Stimulated activated CD4-positive, alpha-beta T cell treated with anti-CD3 and anti-CD28 coated beads, Interleukin-15, amount 100 ng/mL, for 48 hours (primary cell): ENCODE data around the gene PYROXD2.
"Not testable (repeated sequence)": the region's sequence is repeated elsewhere in the genome, so short reads cannot be mapped to it uniquely, and the experiment has no call there.

ENCODE experiments used
- DNase-seq, 2 donors: peaks; one replicate each; pipeline ENCODE4 v3.0.0-alpha.2; 2020; ENCODE audit warnings: low read depth in 2 of 2

PYROXD2 gene

GRCh38 chr10:98367604-98368451 is 47.2 kb downstream of the PYROXD2 start:
- DNase-seq: no peak

GRCh38 chr10:98366062-98366530 is 48.9 kb downstream of the PYROXD2 start:
- DNase-seq: no peak

- DNase-seq: no peak
Measured at GRCh38 chr10:98365406-98366061, 49.4 kb downstream of the PYROXD2 start.

- DNase-seq: no peak
Measured at GRCh38 chr10:98364432-98365102, 50.4 kb downstream of the PYROXD2 start.

- DNase-seq: no peak
Measured at GRCh38 chr10:98363220-98363619, 51.8 kb downstream of the PYROXD2 start.

- peak; percentile 17 to 24 for DNase-seq
Measured at GRCh38 chr10:98361131-98362025, 53.6 kb downstream of the PYROXD2 start.

- DNase-seq: no peak
Measured at GRCh38 chr10:98357194-98357822, 57.7 kb downstream of the PYROXD2 start.

- no peak for DNase-seq
Measured at GRCh38 chr10:98354491-98354890, 60.5 kb downstream of the PYROXD2 start.

GRCh38 chr10:98353170-98353569 is 61.8 kb downstream of the PYROXD2 start:
- no peak for DNase-seq

GRCh38 chr10:98351831-98352402 is 63.1 kb downstream of the PYROXD2 start:
- DNase-seq: no peak

- DNase-seq: no peak
Measured at GRCh38 chr10:98349508-98349922, 65.5 kb downstream of the PYROXD2 start.

- DNase-seq: no peak
Measured at GRCh38 chr10:98346847-98347246, 68.1 kb downstream of the PYROXD2 start.

- DNase-seq: no peak
Measured at GRCh38 chr10:98344589-98345038, 70.4 kb downstream of the PYROXD2 start.

- DNase-seq: not testable (repeated sequence)
Measured at GRCh38 chr10:98341701-98342100, 73.3 kb downstream of the PYROXD2 start.

GRCh38 chr10:98340940-98341310 is 74.1 kb downstream of the PYROXD2 start:
- no peak for DNase-seq

- DNase-seq: no peak
Measured at GRCh38 chr10:98340261-98340939, 74.6 kb downstream of the PYROXD2 start.

GRCh38 chr10:98339799-98340198 is 75.2 kb downstream of the PYROXD2 start:
- no peak for DNase-seq

GRCh38 chr10:98338896-98339295 is 76.1 kb downstream of the PYROXD2 start:
- no peak for DNase-seq

- no peak for DNase-seq
Measured at GRCh38 chr10:98338318-98338717, 76.7 kb downstream of the PYROXD2 start.

GRCh38 chr10:98337484-98337883 is 77.5 kb downstream of the PYROXD2 start:
- DNase-seq: no peak
